Activated B cell treated with CpG ODN at 0.5 μM for 24 hours (primary cell): Measurements from ENCODE around the gene FCRL2. TPM values are rescaled to one million over a fixed set of nuclear protein-coding genes. Genes with fewer than 3 reads are reported as not detected.
A peak's percentile ranks its signal among the peaks of the same experiment; 100 is the strongest.

ENCODE experiments used
- ATAC-seq: fragments of 200-7000 bp; cut with Tn5 transposase; one replicate; pipeline ENCODE4 v1.10.0; 2021; ENCODE audit warnings: low read depth, mild to moderate bottlenecking, moderate library complexity
- CTCF ChIA-PET: fragments of 350-600 bp; sonication (Branson Sonifier 250); formaldehyde crosslinking; loops from one replicate; lab custom pipeline; 2021; ENCODE audit warnings: antibody characterized with exemption; lab: Charles Lee
- POLR2A ChIA-PET: fragments of 350-600 bp; sonication (Branson Sonifier 250); formaldehyde crosslinking; loops from one replicate; lab custom pipeline; 2021; ENCODE audit warnings: antibody characterized with exemption; lab: Charles Lee
- DNase-seq: peaks from one replicate; pipeline ENCODE4 v3.0.0; 2022
- H3K27ac Mint-ChIP-seq: one replicate; pipeline ENCODE4 v1.8.0; 2020; ENCODE audit warnings: mixed read lengths
- H3K27me3 Mint-ChIP-seq: one replicate; pipeline ENCODE4 v1.8.0; 2021; ENCODE audit warnings: mixed read lengths
- H3K36me3 Mint-ChIP-seq: one replicate; pipeline ENCODE4 v1.8.0; 2021; ENCODE audit warnings: low read depth, mixed read lengths
- H3K4me1 Mint-ChIP-seq: one replicate; pipeline ENCODE4 v1.8.0; 2021; ENCODE audit warnings: mixed read lengths
- H3K4me3 Mint-ChIP-seq: one replicate; pipeline ENCODE4 v1.8.0; 2020; ENCODE audit warnings: mild to moderate bottlenecking, mixed read lengths
- H3K9me3 Mint-ChIP-seq: one replicate; pipeline ENCODE4 v1.8.0; 2020; ENCODE audit warnings: mixed read lengths
- CTCF ChIP-seq: fragments of 200-600 bp; IDR thresholded peaks from one replicate; pipeline ENCODE4 v1.8.0; 2022; ENCODE audit warnings: antibody characterized with exemption, mild to moderate bottlenecking
- intact Hi-C: fragments of 100-400 bp; cut with micrococcal nuclease; formaldehyde crosslinking; loops from one replicate; pipeline ENCODE4 v1.15.1; 2024
- total RNA-seq: library from RNA; stranded (reverse); gene quantifications from 2 replicates; pipeline ENCODE4 v1.2.3, GENCODE V29; 2022

Gene FCRL2
- total RNA-seq, 1 donor from 2014 or later = 51.6 TPM

GRCh38 chr1:157775101-157775870 lies 1.6 kb downstream of the FCRL2 start:
- peak overlapping the region; percentile 86 for H3K4me3 Mint-ChIP-seq
- H3K27me3 Mint-ChIP-seq = no peaks in the 10 kb centered on the region
- POLR2A ChIA-PET = interaction anchor here (1.0 to 6.1 kb wide), 6 partner anchors 30 to 191 kb away, joined by 3 to 42 read pairs (median 4); no protein-coding TSS in a partner anchor
- no peak for TF ChIP-seq CTCF
- H3K9me3 Mint-ChIP-seq = no peaks in the 10 kb centered on the region
- no peak for DNase-seq
- peaks cover 99% of the 10 kb centered on the region for H3K4me1 Mint-ChIP-seq
- CTCF ChIA-PET = interaction anchor here (0.8 to 9.1 kb wide), 9 partner anchors 24 to 208 kb away, joined by 3 to 161 read pairs (median 5); no protein-coding TSS in a partner anchor
- no peak for ATAC-seq
- H3K27ac Mint-ChIP-seq = peak overlapping the region; percentile 87
- H3K36me3 Mint-ChIP-seq = peaks cover 31% of the 10 kb centered on the region
- intact Hi-C loops = loop anchor here (2.0 kb wide), 2 partner anchors 48 to 74 kb away; no protein-coding TSS in a partner anchor

GRCh38 chr1:157774412-157774811 lies 2.5 kb downstream of the FCRL2 start:
- intact Hi-C loops = loop anchor here (1.0 to 5.0 kb wide), 10 partner anchors 9 to 402 kb away; partner anchors contain the start of genes FCRL1 and FCRL4
- DNase-seq (no peak), ATAC-seq (no peak)
- H3K27me3 Mint-ChIP-seq = no peaks in the 10 kb centered on the region
- H3K9me3 Mint-ChIP-seq = no peaks in the 10 kb centered on the region
- TF ChIP-seq CTCF = no peak
- peak overlapping the region; percentile 87 for H3K27ac Mint-ChIP-seq
- peak overlapping the region; percentile 79 for H3K4me3 Mint-ChIP-seq
- POLR2A ChIA-PET = interaction anchor here (0.7 to 6.1 kb wide), 15 partner anchors 9 to 210 kb away, joined by 3 to 42 read pairs (median 4); partner anchors contain the start of genes FCRL1 and FCRL3
- CTCF ChIA-PET = interaction anchor here (0.7 to 9.1 kb wide), 30 partner anchors 23 to 279 kb away, joined by 3 to 161 read pairs (median 5); partner anchors contain the start of genes FCRL1, FCRL3, FCRL4 and FCRL5
- peaks cover 98% of the 10 kb centered on the region for H3K4me1 Mint-ChIP-seq
- peaks cover 34% of the 10 kb centered on the region for H3K36me3 Mint-ChIP-seq

- peaks cover 97% of the 10 kb centered on the region for H3K4me1 Mint-ChIP-seq
- H3K36me3 Mint-ChIP-seq = peaks cover 39% of the 10 kb centered on the region
- ChIA-PET POLR2A (interaction anchor here (0.7 to 6.1 kb wide), 16 partner anchors 9 to 209 kb away, joined by 3 to 42 read pairs (median 4); partner anchors contain the start of genes FCRL1 and FCRL3), CTCF (interaction anchor here (0.7 to 9.1 kb wide), 32 partner anchors 12 to 278 kb away, joined by 3 to 161 read pairs (median 5); partner anchors contain the start of genes FCRL1, FCRL3, FCRL4 and FCRL5)
- peak; percentile 80 for ATAC-seq
- H3K9me3 Mint-ChIP-seq = no peaks in the 10 kb centered on the region
- peak overlapping the region; percentile 87 for H3K27ac Mint-ChIP-seq
- H3K4me3 Mint-ChIP-seq = peak overlapping the region; percentile 79
- TF ChIP-seq CTCF = peak; percentile 34
- intact Hi-C loops = loop anchor here (1.0 to 5.0 kb wide), 16 partner anchors 10 to 401 kb away; partner anchors contain the start of genes FCRL1, FCRL3 and FCRL4
- DNase-seq = no peak
- H3K27me3 Mint-ChIP-seq = no peaks in the 10 kb centered on the region
Observed at GRCh38 chr1:157773493-157774350, 3.2 kb downstream of the FCRL2 start.

DNA sequence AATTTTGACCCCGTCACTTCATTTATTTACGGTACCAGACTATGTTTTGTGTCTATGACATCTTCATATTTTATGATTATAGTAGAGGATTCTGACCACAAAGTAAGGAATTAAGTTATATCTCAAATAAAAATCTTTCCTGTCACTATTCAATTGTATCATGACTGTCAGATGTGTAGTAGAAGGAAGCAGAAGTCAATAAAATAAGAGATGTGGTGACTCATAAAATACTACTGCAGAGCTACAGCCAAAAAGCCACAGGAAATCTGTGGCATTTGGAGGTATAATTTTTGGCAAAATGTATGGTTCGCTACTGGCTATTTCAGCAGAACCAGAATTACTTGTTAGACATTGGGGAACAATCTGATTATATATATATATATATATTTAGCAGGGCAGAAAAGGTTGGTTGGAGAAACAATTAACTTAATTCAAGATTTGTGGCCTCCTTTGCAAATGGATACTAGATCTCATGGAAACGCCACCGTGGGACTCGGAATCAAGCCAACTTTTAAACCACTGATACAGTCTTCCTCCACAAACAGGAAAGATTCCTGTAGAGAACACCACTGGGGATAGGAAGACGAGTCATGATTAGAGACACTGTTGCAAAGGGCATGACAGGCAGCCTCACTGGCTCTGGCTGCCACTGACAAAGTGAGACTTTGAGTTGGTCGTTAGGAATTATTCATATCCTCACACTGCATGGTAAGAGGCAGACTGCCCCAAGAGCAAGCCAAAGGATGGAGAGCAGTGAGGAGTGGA lies 5.1 kb downstream of the FCRL2 start:
- peak overlapping the region; percentile 87 for H3K27ac Mint-ChIP-seq
- DNase-seq (no peak), ATAC-seq (no peak)
- ChIA-PET CTCF (interaction anchor here (1.0 to 9.1 kb wide), 12 partner anchors 11 to 207 kb away, joined by 4 to 161 read pairs (median 6); no protein-coding TSS in a partner anchor), POLR2A (interaction anchor here (0.6 to 6.1 kb wide), 11 partner anchors 8 to 191 kb away, joined by 3 to 42 read pairs (median 4); partner anchors contain the start of gene FCRL1)
- H3K36me3 Mint-ChIP-seq = peaks cover 51% of the 10 kb centered on the region
- H3K4me1 Mint-ChIP-seq = peaks cover 89% of the 10 kb centered on the region
- no peaks in the 10 kb centered on the region for H3K9me3 Mint-ChIP-seq
- peak overlapping the region; percentile 29 for H3K4me3 Mint-ChIP-seq
- intact Hi-C loops = loop anchor here (2.0 to 5.0 kb wide), 8 partner anchors 35 to 400 kb away; partner anchors contain the start of genes FCRL3 and FCRL4
- no peaks in the 10 kb centered on the region for H3K27me3 Mint-ChIP-seq
- TF ChIP-seq CTCF = no peak
